Right lobe of liver (tissue), 6 donors: ENCODE data around the gene RBP5. TPM values are rescaled to one million over a fixed set of nuclear protein-coding genes. Genes with fewer than 3 reads are reported as not detected.
A peak's percentile ranks its signal among the peaks of the same experiment; 100 is the strongest.

Experiments
- ATAC-seq, 4 donors: fragments of 200-7000 bp; cut with Tn5 transposase; one replicate each; pipeline ENCODE4 v1.9.1; 2020; ENCODE audit warnings: mild to moderate bottlenecking in 4 of 4, moderate library complexity in 4 of 4
- DNase-seq, 3 donors: peaks; one replicate each; pipeline ENCODE4 v3.0.0-alpha.2; 2020
- H3K27ac ChIP-seq, 3 donors: fragments of 200-600 bp; one replicate each; pipeline ENCODE4 v1.8.0; 2022
- H3K27me3 ChIP-seq, 2 donors: fragments of 200-600 bp; one replicate each; pipeline ENCODE4 v1.8.0; 2022
- H3K36me3 ChIP-seq, 4 donors: fragments of 200-600 bp; sonication (generic) in 1 of 4; one replicate each; pipeline versions ENCODE4 v1.5.1 to v1.8.0; 2017 to 2022; ENCODE audit warnings: control low read depth in 1 of 4
- H3K4me1 ChIP-seq, 4 donors: fragments of 200-600 bp; sonication (generic) in 1 of 4; one replicate each; pipeline versions ENCODE4 v1.5.1 to v1.8.0; 2017 to 2022; ENCODE audit warnings: control low read depth in 1 of 4
- H3K4me3 ChIP-seq, 3 donors: fragments of 200-600 bp; one replicate each; pipeline ENCODE4 v1.8.0; 2022
- H3K9me3 ChIP-seq, 4 donors: fragments of 200-600 bp; sonication (generic) in 1 of 4; one replicate each; pipeline versions ENCODE4 v1.5.1 to v1.8.0; 2017 to 2022; ENCODE audit warnings: control low read depth in 1 of 4
- CTCF ChIP-seq, 4 donors: fragments of 200-600 bp in 3 of 4; fragments of 450-650 bp in 1 of 4; IDR thresholded peaks; one replicate each; pipeline versions ENCODE4 v1.5.1 to v1.8.0; 2016 to 2022; ENCODE audit warnings: antibody characterized with exemption in 4 of 4, mild to moderate bottlenecking in 2 of 4
- POLR2A ChIP-seq: fragments of 450-650 bp; IDR thresholded peaks from one replicate; pipeline ENCODE4 v1.6.1; 2017; ENCODE audit warnings: antibody characterized with exemption, mild to moderate bottlenecking
- WGBS: methylation state at CpG from one replicate; pipeline ENCODE4 v1.1.6; 2018; ENCODE audit warnings: low coverage, low lambda C conversion rate; ENCODE audit not compliant: insufficient coverage; ENCODE audit errors: missing lambda C conversion rate; 5-methylcytosine and 5-hydroxymethylcytosine counted together
- intact Hi-C, 2 donors: fragments of 100-400 bp; cut with DNase I; formaldehyde crosslinking; loops; one replicate each; pipeline versions ENCODE4 v1.11.2 to v1.14.1; 2022
- total RNA-seq, 6 experiments: library from RNA; depleted of rRNA in 2 of 6; stranded (reverse); fragments of >200 nt in 2 of 6; fragmentation: NEBNext Ultra II Directional in 3 of 6; extraction: Animal tissue kit (Norgen Biotek cat#: 25700) in 3 of 6; gene quantifications; one replicate each; pipeline versions ENCODE4 v1.1.0 to v1.2.4, GENCODE V29; 2016 to 2023
- donor health status: DM: no; HTN: yes; CAD: no.
- donor health status: DM: no; HTN: no; CAD: no.
- donor health status: DM: no; HTN: no; CAD: no.
- donor health status: DM: no; HTN: yes; CAD: no.
- donor health status: DM: no; HTN: yes; CAD: no.

Gene RBP5
- total RNA-seq, 6 experiments from 2014 or later = 44.1 to 239 (median 98.2) TPM

GRCh38 chr12:7096006-7096932 is 32.4 kb downstream of the RBP5 start:
- ATAC-seq (no peak), DNase-seq (peak in 1 of 3 donors; percentile 45)
- Histone ChIP-seq H3K27me3 (no peaks in the 10 kb centered on the region), H3K4me1 (peaks cover 0 to 30% (median 8%) of the 10 kb centered on the region in 4 donors), H3K27ac (no peak overlapping the region), H3K9me3 (no peaks in the 10 kb centered on the region), H3K4me3 (no peak overlapping the region), H3K36me3 (peaks cover 0 to 26% (median 7%) of the 10 kb centered on the region in 4 donors)
- no peak for TF ChIP-seq CTCF (IDR thresholded peaks at IDR 0.05)
- no peak for TF ChIP-seq POLR2A
- WGBS = 72% methylated on average over 10 of the region's 26 CpGs
- intact Hi-C loops = loop anchor here in 1 of 2 donors (5.0 to 10.0 kb wide), 2 partner anchors 34 to 141 kb away; partner anchors contain the start of genes C1S and PTPN6

GRCh38 chr12:7093892-7094291 is 34.8 kb downstream of the RBP5 start:
- Histone ChIP-seq H3K9me3 (no peaks in the 10 kb centered on the region), H3K4me1 (peaks cover 0 to 43% (median 14%) of the 10 kb centered on the region in 4 donors), H3K36me3 (peaks cover 2 to 24% (median 8%) of the 10 kb centered on the region in 4 donors), H3K4me3 (no peak overlapping the region), H3K27ac (peak overlapping the region in 2 of 3 donors; percentile 18 to 20), H3K27me3 (no peaks in the 10 kb centered on the region)
- intact Hi-C loops = loop anchor here in 1 of 2 donors (10.0 kb wide), 1 partner anchor 139 kb away; the partner anchor contains the start of gene PTPN6
- DNase-seq (peak in 1 of 3 donors; percentile 55), ATAC-seq (peak in 3 of 4 donors; percentile 12 to 16 (median 12))
- WGBS = 18% methylated on average over 6 of the region's 10 CpGs
- TF ChIP-seq POLR2A = peak; percentile 43
- TF ChIP-seq CTCF (IDR thresholded peaks at IDR 0.05) = no peak

GRCh38 chr12:7093486-7093885 is 35.2 kb downstream of the RBP5 start:
- DNase-seq (peak in 1 of 3 donors; percentile 37), ATAC-seq (no peak)
- H3K36me3 ChIP-seq = peaks cover 2 to 24% (median 11%) of the 10 kb centered on the region in 4 donors
- no peaks in the 10 kb centered on the region for H3K27me3 ChIP-seq
- peak overlapping the region in 2 of 3 donors; percentile 84 to 94 for H3K27ac ChIP-seq
- no peak overlapping the region for H3K4me3 ChIP-seq
- TF ChIP-seq CTCF (IDR thresholded peaks at IDR 0.05) (no peak), POLR2A (no peak)
- intact Hi-C loops = loop anchor here in 1 of 2 donors (10.0 kb wide), 1 partner anchor 139 kb away; the partner anchor contains the start of gene PTPN6
- H3K9me3 ChIP-seq = no peaks in the 10 kb centered on the region
- WGBS = 40% methylated on average over 5 of the region's 5 CpGs
- H3K4me1 ChIP-seq = peaks cover 0 to 47% (median 14%) of the 10 kb centered on the region in 4 donors

- TF ChIP-seq POLR2A (no peak), CTCF (IDR thresholded peaks at IDR 0.05) (no peak)
- ATAC-seq (no peak), DNase-seq (peak in 1 of 3 donors; percentile 45)
- peak overlapping the region; percentile 84 to 94 (median 84) for H3K27ac ChIP-seq
- no peak overlapping the region for H3K4me3 ChIP-seq
- H3K36me3 ChIP-seq = peaks cover 5 to 24% (median 13%) of the 10 kb centered on the region in 4 donors
- 57% methylated on average over 2 of the region's 8 CpGs for WGBS
- H3K27me3 ChIP-seq = no peaks in the 10 kb centered on the region
- no peaks in the 10 kb centered on the region for H3K9me3 ChIP-seq
- peaks cover 0 to 51% (median 14%) of the 10 kb centered on the region in 4 donors for H3K4me1 ChIP-seq
- intact Hi-C loops = loop anchor here in 1 of 2 donors (10.0 kb wide), 1 partner anchor 138 kb away; the partner anchor contains the start of gene PTPN6
Measured at GRCh38 chr12:7092986-7093460, 35.7 kb downstream of the RBP5 start.
